Karpas-422 (cell line): ENCODE measurements around the gene ZC3H18. TPM values are rescaled to one million over a fixed set of nuclear protein-coding genes. Genes with fewer than 3 reads are reported as not detected.

ENCODE experiments used
- DNase-seq: peaks from one replicate; pipeline ENCODE4 v3.0.0-alpha.2; 2015
- H2AFZ ChIP-seq: fragments of 200-600 bp; sonication (generic); 2 replicates; pipeline ENCODE4 v1.6.1; 2014; ENCODE audit warnings: antibody characterized with exemption, low read length, mixed read lengths
- H3K27ac ChIP-seq: fragments of 200-600 bp; sonication (generic); 2 replicates; pipeline ENCODE4 v1.5.1; 2014; ENCODE audit warnings: mild to moderate bottlenecking, low read length, moderate library complexity
- H3K27me3 ChIP-seq: fragments of 200-600 bp; sonication (generic); 2 replicates; pipeline ENCODE4 v1.6.1; 2014; ENCODE audit warnings: low read length, mixed read lengths
- H3K36me3 ChIP-seq: fragments of 200-600 bp; sonication (generic); 2 replicates; pipeline ENCODE4 v1.6.1; 2014; ENCODE audit warnings: low read length, mixed read lengths; ENCODE audit not compliant: insufficient read depth
- H3K4me1 ChIP-seq: fragments of 200-600 bp; sonication (generic); 2 replicates; pipeline ENCODE4 v1.6.1; 2014; ENCODE audit warnings: mild to moderate bottlenecking, low read length, mixed read lengths
- H3K4me2 ChIP-seq: fragments of 200-600 bp; sonication (generic); 2 replicates; pipeline ENCODE4 v1.6.1; 2014; ENCODE audit warnings: low read length, low read depth, mild to moderate bottlenecking; ENCODE audit not compliant: poor library complexity, severe bottlenecking
- H3K4me3 ChIP-seq: fragments of 200-600 bp; sonication (generic); 2 replicates; pipeline ENCODE4 v1.5.1; 2014; ENCODE audit warnings: mild to moderate bottlenecking, antibody characterized with exemption, low read length, mixed read lengths
- H3K79me2 ChIP-seq: fragments of 200-600 bp; sonication (generic); 2 replicates; pipeline ENCODE4 v1.6.1; 2014; ENCODE audit warnings: mild to moderate bottlenecking, low read length, mixed read lengths
- H3K9ac ChIP-seq: fragments of 200-600 bp; sonication (generic); 2 replicates; pipeline ENCODE4 v1.6.0; 2014; ENCODE audit warnings: low read length
- H3K9me2 ChIP-seq: fragments of 200-600 bp; sonication (generic), shearing (Covaris generic); replicated peaks from 2 replicates; pipeline ENCODE4 v1.6.0; 2014; ENCODE audit warnings: mild to moderate bottlenecking, low read length, moderate library complexity; ENCODE audit not compliant: insufficient read depth
- H3K9me3 ChIP-seq: fragments of 300-700, 200-600 bp; sonication (generic); 2 replicates; pipeline ENCODE4 v1.6.1; 2014; ENCODE audit warnings: low read length, mixed read lengths
- H4K20me1 ChIP-seq: fragments of 200-600 bp; sonication (generic); 2 replicates; pipeline ENCODE4 v1.6.1; 2014; ENCODE audit warnings: mild to moderate bottlenecking, antibody characterized with exemption, low read length, low read depth; ENCODE audit not compliant: insufficient read depth
- total RNA-seq: library from RNA; depleted of rRNA; stranded (reverse); fragments of >200 nt; shearing (Covaris generic); gene quantifications from 2 replicates; pipeline ENCODE4 v1.2.3, GENCODE V29; 2014; ENCODE audit warnings: low replicate concordance

The ZC3H18 gene
- total RNA-seq, 1 experiment from 2014 or later, result 8.3 TPM

GRCh38 chr16:88646345-88647034 is 76.3 kb downstream of the ZC3H18 start:
- Histone ChIP-seq H3K9me2 (no peaks in the 10 kb centered on the region), H3K4me3 (no peak overlapping the region), H3K4me1 (peaks cover 17% of the 10 kb centered on the region), H3K9me3 (no peaks in the 10 kb centered on the region), H3K27me3 (no peaks in the 10 kb centered on the region), H3K36me3 (no peaks in the 10 kb centered on the region; the same call in none of the 2 replicates), H3K9ac (no peak overlapping the region), H2AFZ (no peak overlapping the region), H3K27ac (no peak overlapping the region), H3K79me2 (peaks cover 18% of the 10 kb centered on the region), H3K4me2 (no peak overlapping the region), H4K20me1 (peaks cover 43% of the 10 kb centered on the region)
- DNase-seq, result no peak

DNA sequence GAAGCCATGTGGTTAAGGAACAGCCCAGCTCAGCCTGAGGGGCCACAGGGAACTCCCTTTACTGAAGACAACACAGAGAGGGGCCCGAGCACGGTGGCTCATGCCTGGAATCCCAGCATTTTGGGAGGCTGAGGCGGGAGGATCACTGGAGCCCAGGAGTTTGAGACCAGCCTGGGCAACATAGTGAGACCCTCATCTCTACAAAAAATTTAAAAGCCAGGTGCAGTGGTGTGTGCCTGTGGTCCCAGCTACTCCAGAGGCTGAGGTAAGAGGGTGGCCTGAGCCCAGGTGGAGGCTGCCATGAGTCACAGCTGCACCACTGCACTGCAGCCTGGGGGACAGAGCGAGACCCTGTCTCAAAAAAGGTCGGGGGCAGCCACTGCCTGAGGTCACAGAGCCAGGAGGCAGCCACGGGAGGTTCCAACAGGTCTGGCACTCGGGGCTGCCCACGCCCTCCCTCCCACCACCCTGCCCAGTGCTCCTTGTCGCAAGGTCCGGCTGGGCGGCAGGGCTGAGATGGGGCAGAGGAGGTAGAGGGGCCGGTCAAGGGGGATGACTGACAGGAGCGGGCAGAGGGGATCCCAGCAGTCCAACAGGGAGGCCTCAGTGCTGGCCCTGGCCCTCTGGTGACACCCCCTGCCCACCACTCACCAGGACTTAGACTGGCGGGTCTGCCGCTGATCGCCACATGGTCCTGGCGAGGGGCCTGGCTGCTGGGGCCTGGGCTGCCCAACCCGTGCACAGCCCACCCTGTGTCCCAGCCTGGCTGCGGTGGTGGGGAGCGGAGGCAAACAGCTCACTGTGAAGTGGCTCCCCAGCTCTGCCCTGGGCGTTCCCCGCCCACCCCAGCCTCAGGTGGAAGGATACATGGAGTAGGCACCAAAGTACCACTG is 77.2 kb downstream of the ZC3H18 start:
- Histone ChIP-seq H3K79me2 (peaks cover 18% of the 10 kb centered on the region), H3K4me2 (no peak overlapping the region)

DNA sequence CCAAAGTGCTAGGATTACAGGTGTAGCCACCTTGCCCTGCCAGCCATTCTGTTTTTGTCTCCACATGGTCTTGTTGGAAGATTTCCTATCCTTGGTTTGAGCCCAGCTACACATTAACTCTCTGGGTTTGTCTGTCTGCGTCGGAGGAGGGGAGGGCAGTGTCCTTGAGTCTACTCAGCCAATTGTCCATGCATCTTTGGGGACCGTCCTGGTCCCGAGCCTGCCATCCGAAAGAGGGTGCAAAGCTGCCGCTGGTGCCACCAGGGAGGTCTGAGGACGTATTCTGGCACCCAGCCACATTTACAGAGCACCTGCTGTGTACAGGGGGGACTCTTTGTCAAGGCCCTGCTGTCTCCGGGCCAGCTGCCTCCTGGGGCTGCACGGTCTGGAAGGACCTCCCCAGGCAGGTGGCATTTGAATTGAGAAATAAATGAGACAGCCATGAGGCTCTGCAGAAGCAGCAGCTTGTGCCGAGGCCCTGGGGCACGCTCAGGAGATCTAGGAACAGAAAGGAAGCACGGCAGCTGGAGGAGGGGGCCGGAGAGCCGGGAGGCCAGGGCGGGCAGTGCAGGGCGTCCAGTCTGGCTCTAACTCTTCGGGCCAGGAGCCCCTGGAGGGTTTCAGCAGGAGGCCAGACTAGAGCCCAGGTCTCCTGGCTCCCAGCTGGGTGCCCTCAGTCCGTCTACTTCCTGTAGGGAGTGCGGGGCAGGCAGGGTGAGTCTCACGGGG is 79.2 kb downstream of the ZC3H18 start:
- H3K9ac ChIP-seq, result peak overlapping the region; percentile 99
- H4K20me1 ChIP-seq, result peaks cover 34% of the 10 kb centered on the region
- H3K4me1 ChIP-seq, result peaks cover 34% of the 10 kb centered on the region
- peaks cover 18% of the 10 kb centered on the region for H3K79me2 ChIP-seq
- no peak overlapping the region for H2AFZ ChIP-seq
- no peaks in the 10 kb centered on the region for H3K9me3 ChIP-seq
- H3K27me3 ChIP-seq, result no peaks in the 10 kb centered on the region
- H3K36me3 ChIP-seq, result no peaks in the 10 kb centered on the region; the same call in 1 of the 2 replicates
- H3K27ac ChIP-seq, result peak overlapping the region; percentile 94; the same call in 1 of the 2 replicates
- peak overlapping the region; percentile 97 for H3K4me2 ChIP-seq
- H3K4me3 ChIP-seq, result peak overlapping the region; percentile 100
- H3K9me2 ChIP-seq, result no peaks in the 10 kb centered on the region
- no peak for DNase-seq

More for the DNA sequence above, 77.2 kb downstream of the ZC3H18 start:
- Histone ChIP-seq H2AFZ (no peak overlapping the region), H3K9me3 (no peaks in the 10 kb centered on the region), H3K27ac (no peak overlapping the region), H3K9ac (no peak overlapping the region), H3K9me2 (no peaks in the 10 kb centered on the region), H3K36me3 (no peaks in the 10 kb centered on the region; the same call in none of the 2 replicates), H4K20me1 (peaks cover 43% of the 10 kb centered on the region), H3K27me3 (no peaks in the 10 kb centered on the region), H3K4me3 (no peak overlapping the region), H3K4me1 (peaks cover 26% of the 10 kb centered on the region)
- no peak for DNase-seq

DNA sequence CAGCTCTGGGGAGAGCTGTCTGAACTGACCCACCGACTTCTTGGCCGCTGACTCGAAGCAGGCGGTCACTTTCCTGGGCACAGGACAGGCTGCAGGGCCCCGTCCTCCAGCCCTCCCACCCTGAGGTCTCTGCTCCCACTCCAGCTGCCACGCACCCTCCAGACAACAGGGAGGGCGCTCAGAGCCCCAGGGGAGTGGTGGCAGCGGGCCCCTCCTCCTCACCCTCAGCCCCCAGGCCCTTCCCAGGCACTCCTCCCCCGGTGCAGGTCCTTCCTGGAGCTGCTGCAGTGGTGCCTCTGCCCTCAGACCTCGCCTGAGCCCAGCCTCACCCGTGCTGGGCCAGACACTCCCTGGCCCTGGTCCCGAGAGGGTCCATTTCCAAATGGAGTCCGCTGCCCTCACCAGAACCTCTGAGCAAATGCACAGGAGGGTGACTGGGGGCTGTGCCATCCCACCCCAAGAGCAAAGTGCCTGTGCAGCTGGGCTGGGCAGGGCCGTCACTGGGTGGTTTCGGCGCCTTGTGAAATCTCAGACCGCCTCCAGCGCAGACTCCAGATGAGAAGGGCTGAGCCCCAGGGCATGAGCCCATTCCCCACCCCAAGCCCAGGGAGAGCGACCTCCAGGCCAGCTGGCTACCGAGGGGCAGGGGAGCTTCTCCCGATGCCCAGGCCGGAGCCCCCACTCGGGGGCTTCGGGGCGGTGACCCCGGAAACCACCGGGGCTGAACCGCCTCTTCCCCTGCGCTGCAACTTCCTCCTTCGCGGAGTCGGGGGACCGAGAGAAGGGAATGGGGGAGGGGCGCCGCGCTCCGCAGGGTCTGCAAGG is 79.9 kb downstream of the ZC3H18 start:
- H4K20me1 ChIP-seq, result peaks cover 34% of the 10 kb centered on the region
- H3K9ac ChIP-seq, result peak overlapping the region; percentile 99
- H3K4me3 ChIP-seq, result peak overlapping the region; percentile 100
- H3K79me2 ChIP-seq, result peaks cover 18% of the 10 kb centered on the region
- no peaks in the 10 kb centered on the region for H3K9me2 ChIP-seq
- H3K4me2 ChIP-seq, result peak overlapping the region; percentile 97
- H2AFZ ChIP-seq, result no peak overlapping the region; the same call in 1 of the 2 replicates
- no peaks in the 10 kb centered on the region; the same call in 1 of the 2 replicates for H3K36me3 ChIP-seq
- peak overlapping the region; percentile 94 for H3K27ac ChIP-seq
- no peaks in the 10 kb centered on the region for H3K27me3 ChIP-seq
- peak; percentile 81 for DNase-seq
- no peaks in the 10 kb centered on the region for H3K9me3 ChIP-seq
- H3K4me1 ChIP-seq, result peaks cover 34% of the 10 kb centered on the region

DNA sequence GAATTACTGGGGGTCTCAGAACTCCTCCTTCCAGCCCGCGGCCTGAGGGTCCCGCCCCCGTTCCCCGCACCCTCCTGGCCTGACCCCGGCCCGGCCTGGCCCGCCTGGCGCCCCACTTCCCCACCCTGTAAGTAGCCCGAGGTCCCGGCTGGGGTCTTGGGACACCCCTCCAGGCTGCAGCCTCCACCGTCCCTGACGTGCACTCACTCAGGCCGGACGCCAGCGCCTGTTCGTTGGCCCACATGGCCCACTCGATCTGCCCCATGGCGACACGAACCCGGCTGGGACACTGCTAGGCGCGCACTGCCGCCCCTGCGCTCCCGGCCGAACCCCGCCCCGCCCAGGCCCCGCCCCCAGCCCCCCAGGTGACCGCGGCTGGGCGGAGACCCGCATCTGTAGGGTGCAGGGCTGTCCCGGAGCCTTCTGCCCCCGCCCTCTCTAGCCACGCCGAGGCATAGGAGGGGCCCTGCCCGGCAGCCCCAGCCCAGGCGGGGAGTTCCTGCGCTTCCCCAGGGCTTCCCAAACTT is 80.6 kb downstream of the ZC3H18 start, which contains the start of gene CYBA:
Gene CYBA (minus strand): TSS at position 305 of the 527 bp plus-strand sequence. CDS start 40 bp downstream, at position 265.
- Histone ChIP-seq H3K4me2 (peak within 1 kb of the TSS; percentile 97), H3K9ac (peak within 1 kb of the TSS; percentile 99), H3K9me2 (no peaks in the 10 kb centered on the region), H3K36me3 (no peaks in the 10 kb centered on the region; the same call in 1 of the 2 replicates), H3K79me2 (peaks cover 18% of the 10 kb centered on the region), H3K27me3 (no peaks in the 10 kb centered on the region), H4K20me1 (peaks cover 34% of the 10 kb centered on the region), H3K4me3 (peak within 1 kb of the TSS; percentile 100), H3K27ac (peak within 1 kb of the TSS; percentile 94), H3K4me1 (peaks cover 34% of the 10 kb centered on the region), H3K9me3 (no peaks in the 10 kb centered on the region), H2AFZ (no peak within 1 kb of the TSS; the same call in 1 of the 2 replicates)
- peak; percentile 95 for DNase-seq

GRCh38 chr16:88651276-88651988 is 81.2 kb downstream of the ZC3H18 start:
- H3K9me3 ChIP-seq, result no peaks in the 10 kb centered on the region
- peak overlapping the region; percentile 97 for H3K4me2 ChIP-seq
- peaks cover 34% of the 10 kb centered on the region for H3K4me1 ChIP-seq
- peak overlapping the region; percentile 100 for H3K4me3 ChIP-seq
- H3K36me3 ChIP-seq, result no peaks in the 10 kb centered on the region; the same call in 1 of the 2 replicates
- peak overlapping the region; percentile 94 for H3K27ac ChIP-seq
- no peak overlapping the region for H2AFZ ChIP-seq
- H3K79me2 ChIP-seq, result peaks cover 18% of the 10 kb centered on the region
- peaks cover 31% of the 10 kb centered on the region for H4K20me1 ChIP-seq
- no peaks in the 10 kb centered on the region for H3K27me3 ChIP-seq
- DNase-seq, result peak; percentile 95
- no peaks in the 10 kb centered on the region for H3K9me2 ChIP-seq
- peak overlapping the region; percentile 99 for H3K9ac ChIP-seq
